Measurements from ENCODE around the gene PRPF40B.

PRPF40B gene

DNA sequence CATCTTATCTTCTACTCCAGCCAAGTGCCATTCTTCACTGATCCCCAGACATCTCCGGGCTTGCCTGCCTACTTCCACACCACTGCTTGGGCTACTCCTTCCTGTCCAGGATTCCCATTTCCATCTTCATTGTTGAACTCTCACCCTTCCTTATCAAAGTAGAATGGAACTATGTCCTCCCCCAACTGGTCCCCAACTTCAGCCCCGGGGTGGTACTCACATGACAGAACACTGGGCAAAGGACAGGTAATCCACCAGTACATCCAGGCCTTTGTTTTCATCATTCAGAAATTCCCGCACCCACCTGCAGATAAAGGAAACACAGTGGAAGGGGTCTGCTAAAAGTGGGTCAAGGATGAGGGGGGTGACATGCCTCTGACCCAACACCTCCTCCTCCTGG, 38.4 kb downstream of the PRPF40B start:
- DNase-seq: no peak

DNA sequence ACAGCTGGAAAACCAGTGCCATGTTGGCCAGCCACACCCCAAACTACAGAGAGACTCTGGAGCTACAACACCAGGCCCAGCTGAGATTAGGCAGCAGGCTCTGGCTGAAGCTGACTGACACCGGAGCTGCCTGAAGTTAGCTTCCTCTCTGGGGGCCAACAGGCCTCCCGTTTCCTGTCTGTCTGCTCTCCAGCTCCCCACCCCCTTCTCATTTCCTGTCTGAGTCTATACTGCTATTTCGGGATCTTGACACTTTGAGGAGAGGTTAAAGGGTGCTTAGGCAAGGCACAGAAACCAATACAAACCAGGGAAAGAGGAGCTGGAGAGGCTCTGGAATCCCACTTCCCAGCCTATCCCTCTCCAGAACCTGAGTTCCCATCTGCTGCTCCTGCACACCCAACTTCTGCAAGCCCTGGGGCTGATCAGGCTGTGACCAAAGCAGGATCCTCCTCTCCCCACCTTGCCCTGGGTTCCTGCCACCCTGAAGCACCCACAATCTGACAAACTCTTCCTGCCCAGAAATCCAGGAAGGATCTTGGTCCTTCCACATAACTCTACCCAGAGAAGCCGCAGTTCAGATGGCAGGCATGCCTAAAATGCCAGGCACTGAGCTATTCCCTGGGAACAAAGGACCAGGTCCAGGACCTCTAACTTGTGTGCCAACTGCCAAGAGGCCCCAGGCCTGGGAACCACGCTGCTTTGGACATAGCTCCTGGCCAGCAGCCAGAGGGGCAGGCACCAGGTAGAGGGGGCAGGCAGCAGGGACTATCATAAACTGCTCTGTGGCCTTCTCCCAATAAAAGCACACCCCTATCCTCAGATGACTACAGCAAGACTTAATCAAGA, 39.9 kb downstream of the PRPF40B start:
- no peak for DNase-seq

DNA sequence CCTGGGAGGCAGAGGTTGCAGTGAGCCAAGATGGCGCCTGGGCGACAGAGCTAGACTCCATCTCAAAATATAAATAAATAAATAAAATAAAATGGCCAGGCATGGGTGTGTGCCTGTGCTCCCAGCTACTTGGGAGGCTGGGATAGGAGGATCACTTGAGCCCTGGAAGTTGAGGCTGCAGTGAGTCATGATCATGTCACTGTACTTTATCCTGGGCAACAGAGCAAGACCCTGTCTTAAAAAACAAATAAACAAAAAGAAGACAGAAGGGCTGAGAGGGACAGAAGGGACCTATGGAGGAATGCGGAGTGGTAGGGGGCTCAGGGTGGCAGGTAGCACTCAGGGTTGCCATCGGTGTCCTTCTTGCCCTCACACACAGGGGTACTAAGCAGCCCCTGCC, 40.8 kb downstream of the PRPF40B start:
- no peak for DNase-seq

DNA sequence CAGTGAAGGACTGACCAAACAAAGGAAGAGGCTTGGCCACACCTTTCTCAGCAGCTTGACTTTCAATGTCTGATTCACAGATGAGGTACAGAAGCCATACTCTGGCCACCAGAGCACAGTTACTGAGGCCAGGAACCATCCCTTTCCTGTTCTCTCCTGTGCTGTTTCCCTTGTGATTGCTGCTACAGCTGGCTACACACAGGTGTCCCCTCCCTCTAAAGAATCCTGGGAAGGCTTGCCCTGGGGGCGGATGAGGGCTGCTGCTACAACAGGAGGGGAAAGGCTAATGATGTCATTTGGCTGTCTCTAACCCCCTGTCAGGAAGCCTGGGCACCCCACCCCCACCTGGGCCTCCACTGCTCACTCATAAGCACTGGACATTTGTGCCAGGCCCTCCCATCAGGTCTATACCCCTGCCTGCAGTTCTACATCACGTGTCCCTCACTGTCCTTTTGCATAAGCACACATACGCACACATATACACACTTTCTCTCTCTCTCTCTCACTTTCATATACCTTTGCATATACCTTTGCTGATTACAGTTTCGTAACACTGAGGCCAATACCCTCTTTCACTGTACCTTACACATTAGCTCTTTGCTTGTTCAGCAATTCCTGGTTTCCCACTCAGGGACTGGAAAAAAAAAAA, 41.4 kb downstream of the PRPF40B start:
- no peak for DNase-seq

DNA sequence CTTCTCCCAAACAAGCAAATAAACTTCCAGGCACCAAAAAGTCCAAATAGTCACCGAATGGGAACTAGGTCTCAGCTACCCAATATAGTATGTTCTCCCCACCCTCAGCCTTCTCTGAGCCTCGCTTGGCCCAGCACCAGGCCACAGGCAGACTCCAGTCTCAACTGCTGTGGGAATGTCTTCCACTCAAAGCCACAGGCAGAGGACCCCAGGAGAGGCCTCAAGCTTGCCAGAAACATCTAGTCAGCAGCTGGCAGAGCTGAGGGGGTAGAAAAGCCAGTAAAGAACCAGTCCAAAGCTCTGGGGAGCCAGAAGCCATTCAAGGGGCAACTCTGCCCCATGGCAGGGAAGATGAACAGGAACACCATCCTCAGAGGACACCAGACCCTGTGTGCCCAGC, 42.0 kb downstream of the PRPF40B start:
- no peak for DNase-seq

DNA sequence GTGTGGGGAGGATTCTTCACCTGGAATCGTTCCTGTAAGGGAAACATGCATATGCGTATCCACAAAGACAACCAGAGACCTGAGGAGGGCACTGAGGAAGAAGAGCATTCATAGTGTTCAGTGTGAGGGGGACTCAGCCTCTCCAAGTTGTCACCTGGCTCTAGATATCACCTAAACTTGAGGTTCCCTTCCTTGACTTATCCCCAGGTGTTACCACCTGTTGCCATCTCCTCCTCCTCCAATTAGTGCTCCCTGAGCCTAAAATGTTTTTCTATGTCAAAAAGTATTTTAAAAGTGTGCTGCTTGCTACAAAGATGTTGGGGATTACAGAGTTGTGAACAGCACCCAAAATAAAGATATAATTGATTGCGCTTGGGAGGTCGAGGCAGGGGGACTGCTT, 42.8 kb downstream of the PRPF40B start:
- no peak for DNase-seq

DNA sequence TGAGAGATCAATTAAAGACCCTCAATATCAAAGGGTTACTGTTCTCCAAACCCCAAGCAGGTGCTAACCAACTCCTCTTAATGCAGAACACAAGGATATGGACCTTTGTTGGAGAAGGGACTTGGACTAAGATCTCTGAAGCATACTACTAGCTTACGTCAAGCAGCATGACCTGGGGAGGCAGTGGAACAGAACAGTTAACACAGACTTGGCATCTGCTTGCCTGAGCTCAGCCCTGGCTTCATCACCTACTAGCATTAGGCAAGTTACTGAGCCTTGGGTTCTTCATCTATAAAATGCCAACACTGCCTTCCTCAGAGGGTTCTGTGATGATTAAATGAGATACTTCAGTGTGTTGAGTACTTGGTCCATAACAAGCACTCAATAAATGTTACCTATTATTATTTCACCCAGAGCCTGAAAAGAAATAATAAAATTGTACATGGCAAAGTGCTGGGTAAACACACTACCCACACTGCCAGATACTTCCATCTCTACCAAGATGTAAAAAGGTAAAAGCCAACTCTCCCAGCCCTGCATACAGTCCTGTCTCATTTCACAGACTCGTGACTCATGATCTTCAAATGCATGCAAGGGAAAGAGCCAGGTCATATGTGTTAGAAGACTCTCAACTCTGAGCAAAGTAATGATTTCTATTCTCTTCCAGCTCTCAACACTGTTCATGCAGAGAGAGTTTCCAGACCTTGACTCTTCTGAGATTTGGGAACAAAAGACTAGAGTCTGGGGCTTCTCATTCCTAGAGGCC, 44.1 kb downstream of the PRPF40B start:
- no peak for DNase-seq

DNA sequence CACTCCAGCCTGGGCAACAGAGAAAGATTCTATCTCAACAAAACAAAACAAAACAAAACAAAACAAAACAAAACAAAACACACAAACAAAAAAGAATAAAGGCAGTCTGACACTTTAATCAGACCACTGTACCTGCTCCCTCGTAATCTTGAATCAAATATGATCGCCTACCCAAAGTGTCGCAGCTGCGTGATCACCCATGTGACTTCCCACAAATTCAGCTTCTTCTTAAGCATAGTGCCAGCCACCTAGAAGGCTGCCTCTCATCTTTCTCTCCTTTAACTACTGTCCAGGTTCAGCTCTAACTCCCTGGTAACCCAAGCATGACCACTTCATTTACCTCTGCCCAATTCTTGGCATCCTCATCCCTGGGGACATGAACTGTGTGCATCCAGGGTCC, 46.4 kb downstream of the PRPF40B start:
- no peak for DNase-seq

DNA sequence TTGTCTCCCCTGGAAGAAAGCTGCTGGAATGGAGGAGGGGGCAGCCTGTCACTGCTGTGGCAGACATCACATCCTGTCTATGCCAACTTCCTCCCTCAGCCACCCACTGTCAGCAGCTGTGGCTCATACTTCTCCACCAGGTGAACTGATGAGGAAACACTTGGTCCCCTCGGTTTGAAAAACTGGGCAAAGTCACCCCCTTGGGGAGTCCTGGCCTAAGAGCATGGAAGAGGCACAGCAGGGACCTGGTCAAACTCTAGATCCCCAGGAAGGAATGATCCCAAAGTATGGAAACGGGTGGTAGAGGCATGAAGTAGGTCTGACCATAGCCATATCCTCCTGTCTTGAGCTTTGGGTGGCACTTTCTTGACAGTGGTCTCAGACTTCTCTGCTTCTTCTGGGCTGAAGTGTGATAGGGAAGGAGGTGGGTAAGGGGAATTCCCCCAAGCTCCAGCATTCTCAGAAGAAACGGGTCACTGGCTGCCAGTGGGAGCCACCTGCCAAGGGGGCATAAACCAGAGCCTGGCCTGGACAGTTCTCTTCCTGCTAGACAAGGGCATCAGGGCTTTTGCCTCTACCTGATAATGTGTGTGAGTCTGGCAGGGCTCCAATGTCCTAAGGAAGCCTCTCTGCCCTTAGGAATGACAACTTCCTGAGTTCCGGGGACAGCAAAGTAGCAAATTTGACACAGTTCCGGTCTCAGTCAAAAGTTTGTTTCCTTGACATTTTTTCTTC, 47.8 kb downstream of the PRPF40B start:
- DNase-seq: no peak

DNA sequence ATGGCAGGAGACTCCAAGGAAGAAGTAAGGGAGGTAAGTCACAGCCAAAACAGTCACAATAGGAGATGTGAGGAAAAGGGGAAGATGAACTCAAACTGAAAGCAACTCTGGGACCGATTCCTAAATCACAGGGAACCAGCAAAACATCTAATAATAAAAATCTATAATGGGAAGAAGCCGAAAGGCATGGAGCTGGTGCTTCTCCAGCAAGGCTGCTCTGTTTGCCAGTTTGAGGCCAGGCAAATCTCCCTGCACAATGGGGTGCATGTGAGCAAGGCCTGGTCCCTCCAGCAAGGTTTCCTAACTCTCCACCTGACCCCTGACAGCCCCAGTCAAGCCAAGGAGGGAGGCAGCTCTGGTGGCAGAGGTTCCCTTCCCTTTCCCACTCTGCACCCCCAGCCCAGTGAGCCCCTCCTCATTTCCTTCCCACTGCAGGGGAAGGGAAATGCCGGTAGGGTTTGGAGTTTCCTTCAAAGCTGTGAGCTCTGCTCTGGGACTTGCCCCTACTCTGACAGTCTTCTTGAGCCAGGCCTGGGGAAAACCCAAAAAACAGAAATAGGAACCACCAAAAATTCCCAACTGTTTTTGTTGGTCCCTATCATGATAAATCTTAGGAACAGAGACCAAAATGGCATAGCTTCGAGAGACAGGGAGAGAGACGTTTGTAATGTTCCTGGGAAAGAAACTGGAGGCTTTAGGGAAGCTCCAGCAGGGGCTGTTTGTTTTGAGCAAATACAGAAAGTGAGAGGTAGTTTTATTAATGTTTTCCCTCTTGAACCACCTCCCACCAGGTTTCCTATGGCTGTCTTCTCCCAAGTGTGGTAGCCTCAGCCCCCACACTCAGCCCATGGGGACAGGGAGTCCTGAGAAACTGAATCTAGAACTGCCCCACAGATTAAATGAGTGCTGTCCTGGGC, 49.2 kb downstream of the PRPF40B start:
- no peak for DNase-seq

DNA sequence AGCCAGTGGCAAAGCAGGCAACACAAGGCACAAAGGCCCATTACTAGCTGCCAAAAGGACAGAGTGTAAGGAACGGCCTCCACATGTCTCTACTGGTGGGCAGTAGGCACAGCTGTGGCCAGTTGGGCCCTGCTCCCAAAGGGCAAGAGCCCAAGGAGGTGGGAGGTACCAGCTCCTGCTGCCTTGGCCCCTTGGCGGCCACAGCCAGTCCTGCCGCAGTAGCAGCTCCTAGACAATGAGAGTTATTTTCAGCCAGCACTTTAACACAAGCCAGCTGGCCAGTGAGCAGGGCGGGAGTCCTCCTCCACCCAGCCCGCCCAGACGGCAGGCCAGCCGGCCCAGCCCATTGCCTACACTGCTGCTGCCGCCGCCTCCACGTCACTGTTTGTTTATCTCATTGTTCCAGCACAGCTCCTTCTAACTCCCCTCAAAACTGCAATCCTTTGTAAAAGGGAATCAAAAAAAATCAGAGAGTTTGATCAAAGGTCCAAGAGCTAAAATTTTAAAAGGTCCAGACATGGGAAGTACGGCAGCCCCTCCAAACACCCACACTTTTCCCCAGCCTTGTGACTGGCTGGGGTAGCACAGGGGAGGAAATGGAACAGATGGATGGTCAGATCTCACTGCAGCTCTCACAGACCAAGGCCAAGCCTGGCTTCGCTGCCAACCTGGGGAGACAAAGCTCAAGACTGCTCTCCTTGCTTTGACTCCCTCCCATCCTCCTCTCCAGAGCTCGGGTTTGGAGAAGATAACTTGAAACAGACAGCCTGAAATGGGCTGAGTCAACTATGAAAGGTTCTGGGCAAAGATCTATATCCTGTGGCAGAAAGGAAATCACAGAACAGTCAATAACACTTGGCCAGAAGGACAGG, 50.3 kb downstream of the PRPF40B start:
- DNase-seq: peak; percentile 77

DNA sequence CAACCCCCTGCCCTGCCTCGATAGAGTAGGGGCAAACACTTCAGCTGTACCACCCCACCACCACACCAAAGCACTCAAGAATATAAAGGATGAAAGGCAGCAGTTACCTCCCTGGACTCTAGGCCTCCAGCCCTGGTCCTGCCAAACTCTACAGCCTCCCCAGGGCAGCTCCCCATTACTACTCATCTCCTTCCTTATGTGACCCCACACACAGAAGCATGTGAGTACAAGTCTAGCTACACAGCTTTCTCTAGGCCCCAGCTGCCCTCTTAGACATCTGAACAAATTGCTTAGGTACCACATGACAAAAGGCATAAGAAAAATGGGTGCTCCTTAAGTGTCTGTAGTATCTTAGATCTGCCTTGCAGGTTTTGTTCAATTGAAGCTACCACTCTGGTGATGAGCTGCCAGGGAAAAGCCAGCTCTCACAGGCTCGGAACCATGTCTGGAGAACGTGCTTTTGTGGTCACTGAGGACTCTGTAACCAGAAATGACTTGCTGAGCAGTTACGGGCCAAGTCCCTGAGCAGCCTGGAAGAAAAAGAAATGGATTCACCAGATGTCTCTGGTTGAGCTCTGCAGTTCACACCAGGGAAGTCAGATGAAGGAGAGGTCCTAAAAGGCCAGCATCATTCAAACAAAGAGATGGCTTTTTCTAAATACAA, 51.1 kb downstream of the PRPF40B start:
- DNase-seq: no peak

DNA sequence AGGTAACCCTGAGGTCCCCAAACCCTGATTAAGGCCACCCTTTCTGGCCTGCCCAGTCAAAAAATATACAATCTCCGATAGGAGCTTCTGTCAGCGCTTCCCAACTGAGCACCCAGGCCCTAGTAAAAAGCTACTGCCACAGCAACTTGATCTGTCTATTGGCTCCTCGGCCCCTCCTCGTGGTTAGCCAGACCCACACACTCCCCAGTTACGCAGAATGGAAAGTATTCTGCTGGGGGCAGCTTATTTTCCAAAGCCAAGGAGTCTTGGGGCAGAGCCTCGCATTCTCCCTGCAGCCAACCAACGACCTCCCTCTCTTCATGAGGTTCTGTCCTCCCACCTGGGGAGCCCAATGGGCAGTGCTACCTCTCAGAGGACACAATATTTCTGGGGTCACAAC, 51.8 kb downstream of the PRPF40B start:
- no peak for DNase-seq

DNA sequence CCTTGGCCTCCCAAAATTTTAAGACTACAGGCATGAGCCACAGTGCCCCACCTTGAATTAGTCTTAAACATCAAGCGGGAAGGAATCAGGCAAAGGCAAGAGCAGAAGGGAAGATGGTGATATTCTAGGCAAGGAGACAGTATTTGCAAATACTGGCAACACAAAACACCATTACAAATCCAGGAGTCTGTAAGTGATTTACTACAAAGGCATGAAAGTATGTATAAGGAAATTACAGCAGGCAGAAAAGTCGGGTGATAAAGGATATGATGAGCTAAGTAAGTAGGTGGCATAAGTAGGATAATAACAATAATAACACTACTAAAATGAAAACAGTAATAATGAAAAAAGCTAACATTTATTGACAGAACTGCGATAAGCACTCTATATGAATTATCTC, 55.4 kb downstream of the PRPF40B start:
- DNase-seq: no peak

DNA sequence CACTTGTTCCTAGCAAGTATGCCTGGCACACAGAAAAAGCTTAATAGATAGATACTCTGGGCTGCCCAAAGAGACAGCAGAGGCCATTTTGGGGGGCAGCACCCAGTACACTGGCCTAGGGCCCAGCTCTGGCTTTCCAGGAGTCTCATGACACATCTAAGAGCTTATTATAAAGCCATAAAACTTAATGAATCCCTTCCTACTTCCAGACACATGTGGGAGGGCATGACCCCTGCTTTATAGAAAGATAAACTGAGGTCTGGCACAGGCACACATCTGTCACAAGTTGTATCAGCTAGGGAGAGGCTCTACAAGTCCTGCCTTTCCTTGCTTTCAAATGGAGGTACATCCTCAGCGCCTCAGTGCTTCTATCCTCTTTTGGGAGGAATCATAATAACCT, 56.7 kb downstream of the PRPF40B start:
- DNase-seq: no peak

DNA sequence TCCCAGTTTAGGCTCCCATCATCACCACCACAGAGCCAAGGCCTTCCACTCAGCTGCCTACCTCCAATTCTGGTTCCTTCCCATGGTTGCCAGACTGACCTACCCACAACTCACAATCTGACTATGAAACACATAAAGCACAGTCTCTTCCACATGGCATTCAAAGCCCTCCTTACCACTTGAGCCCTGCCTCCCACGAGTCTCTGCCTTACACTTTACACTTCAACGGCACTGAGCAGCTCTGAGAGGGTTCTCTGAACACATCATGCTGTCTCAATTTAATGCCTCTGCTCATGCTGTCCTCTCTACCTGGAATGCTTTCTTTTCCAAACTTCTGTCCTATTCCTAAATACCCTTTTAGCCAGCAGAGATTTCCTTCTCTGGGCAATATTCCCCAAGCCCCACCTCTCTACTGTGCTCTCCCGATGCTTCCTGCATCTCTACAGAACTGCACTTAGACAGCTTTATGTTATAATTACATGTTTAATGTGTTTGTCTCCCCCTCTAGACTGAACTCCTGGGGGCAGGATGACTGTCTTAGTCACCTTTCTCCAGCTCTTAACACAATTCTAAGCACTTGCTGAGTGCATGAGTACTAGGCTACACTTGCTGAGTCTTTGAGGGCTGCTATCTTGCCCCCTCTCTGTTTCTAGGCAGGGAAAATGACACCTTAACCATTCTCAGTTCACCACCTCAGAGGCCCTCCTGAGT, 60.4 kb downstream of the PRPF40B start:
- DNase-seq: peak; percentile 90

DNA sequence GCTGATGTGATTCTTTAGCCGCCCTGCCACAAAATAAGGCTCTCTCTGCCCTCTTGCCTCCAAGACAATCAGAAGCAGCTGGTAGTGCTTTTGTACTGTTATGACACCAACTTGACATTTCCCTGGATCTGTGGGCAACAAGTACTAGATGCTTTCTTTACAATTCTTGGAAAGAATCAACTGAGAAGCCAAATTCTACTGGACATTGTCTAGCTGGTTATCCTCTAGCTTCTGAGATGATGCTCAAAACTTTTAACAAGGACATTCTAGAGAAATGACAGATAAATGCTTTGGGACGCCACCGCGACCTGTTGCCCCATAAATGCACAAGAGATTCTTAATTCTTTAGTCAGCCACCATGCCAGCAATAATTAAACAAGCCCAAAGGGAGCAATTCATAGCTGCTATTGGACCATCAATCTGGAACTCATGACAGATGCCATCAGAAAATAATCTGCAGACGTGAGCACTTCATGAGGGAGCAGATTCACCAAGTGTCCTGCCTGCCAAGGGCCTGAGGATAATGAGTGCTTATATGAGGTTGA, 61.0 kb downstream of the PRPF40B start:
- DNase-seq: no peak

DNA sequence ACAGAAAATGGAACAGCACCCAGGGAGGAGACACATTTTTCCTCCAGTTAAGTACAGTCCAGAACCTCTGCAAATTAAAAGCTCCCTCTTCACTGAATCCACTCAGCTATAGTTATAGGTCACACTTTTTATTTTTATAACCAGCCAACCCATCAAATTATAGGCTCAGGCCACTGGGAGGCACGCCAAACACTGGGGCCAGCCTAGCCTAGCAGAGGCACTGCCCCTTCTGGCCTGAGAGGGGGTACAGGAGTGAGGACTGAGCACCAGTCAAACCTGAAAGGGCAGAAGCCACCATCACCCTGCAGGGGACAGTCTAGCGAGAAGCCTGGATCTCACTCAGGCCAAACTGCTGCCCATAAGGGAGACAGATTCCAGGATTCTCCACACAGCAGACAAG, 64.6 kb downstream of the PRPF40B start:
- no peak for DNase-seq

DNA sequence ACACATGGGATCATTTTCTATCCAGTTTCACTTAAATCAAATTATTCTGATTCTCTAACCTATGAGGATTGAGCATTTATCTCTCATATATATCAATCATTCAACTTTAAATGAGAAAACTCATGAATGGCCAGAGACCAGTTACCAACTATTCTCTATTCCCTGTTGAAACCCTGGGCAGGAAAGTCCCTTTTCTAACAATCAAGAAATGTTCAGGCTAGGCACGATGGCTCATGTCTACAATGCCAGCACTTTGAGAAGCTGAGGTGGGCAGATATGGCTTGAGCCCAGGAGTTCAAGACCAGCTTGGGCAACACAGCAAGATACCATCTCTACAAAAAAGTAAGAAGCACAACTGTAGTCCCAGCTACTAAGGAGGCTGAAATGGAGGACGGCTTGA, 65.9 kb downstream of the PRPF40B start:
- DNase-seq: no peak

DNA sequence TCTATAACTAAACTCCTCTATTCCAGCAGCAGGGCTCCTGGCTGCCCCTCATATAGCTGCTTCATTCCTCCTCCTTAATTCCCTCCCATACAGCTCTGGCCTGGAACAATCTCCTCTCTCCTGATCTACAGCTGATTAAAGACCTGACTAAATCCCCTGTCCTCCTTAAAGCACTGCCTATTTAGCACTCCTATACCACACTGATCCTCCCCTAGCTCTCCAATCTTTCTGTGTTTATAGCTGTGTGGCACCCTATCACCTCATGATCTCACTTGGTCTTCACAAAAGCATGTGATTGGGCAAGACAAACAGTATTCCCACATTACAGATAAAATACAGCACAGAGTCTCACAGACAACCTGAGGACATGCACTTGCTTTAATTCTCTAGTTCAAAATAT, 66.4 kb downstream of the PRPF40B start:
- DNase-seq: no peak

All from NCI-H2227 treated with DMSO at 0.1 percent for 48 hours (cell line).